CD8-positive, alpha-beta memory T cell (primary cell): ENCODE data around the gene CENPX. TPM values are rescaled to one million over a fixed set of nuclear protein-coding genes. Genes with fewer than 3 reads are reported as not detected.
A peak's percentile ranks its signal among the peaks of the same experiment; 100 is the strongest.
"Not testable (repeated sequence)": the region's sequence is repeated elsewhere in the genome, so short reads cannot be mapped to it uniquely, and the experiment has no call there.

Experiments used
- CTCF ChIA-PET: fragments of 350-600 bp; sonication (Branson Sonifier 250); formaldehyde crosslinking; loops from one replicate; lab custom pipeline; 2021; ENCODE audit warnings: antibody characterized with exemption; lab: Charles Lee
- POLR2A ChIA-PET: fragments of 350-600 bp; sonication (Branson Sonifier 250); formaldehyde crosslinking; loops from one replicate; lab custom pipeline; 2021; ENCODE audit warnings: antibody characterized with exemption; lab: Charles Lee
- DNase-seq, 5 donors: peaks; one replicate each; pipeline versions ENCODE4 v3.0.0 to v3.0.0-alpha.2; 2020 to 2022; ENCODE audit warnings: mixed read lengths in 1 of 5
- H3K27ac ChIP-seq: one replicate; pipeline ENCODE4 v1.7.0; 2013; ENCODE audit warnings: low read depth, mild to moderate bottlenecking, low read length, moderate library complexity
- H3K27me3 ChIP-seq: 2 replicates; pipeline ENCODE4 v1.7.0; 2013; ENCODE audit warnings: low read length, mild to moderate bottlenecking; ENCODE audit not compliant: insufficient read depth, poor library complexity, severe bottlenecking
- H3K36me3 ChIP-seq: 2 replicates; pipeline ENCODE4 v1.7.0; 2013; ENCODE audit warnings: mild to moderate bottlenecking, low read length, moderate library complexity; ENCODE audit not compliant: insufficient read depth
- H3K4me1 ChIP-seq: 2 replicates; pipeline ENCODE4 v1.7.0; 2013; ENCODE audit warnings: mild to moderate bottlenecking, low read length, moderate library complexity; ENCODE audit not compliant: insufficient read depth
- H3K4me3 ChIP-seq: 2 replicates; pipeline ENCODE4 v1.7.0; 2013; ENCODE audit warnings: mild to moderate bottlenecking, low read length
- H3K9me3 ChIP-seq: 2 replicates; pipeline ENCODE4 v1.7.0; 2013; ENCODE audit warnings: mild to moderate bottlenecking, low read length
- H3K27ac Mint-ChIP-seq, 8 donors: one replicate each; pipeline ENCODE4 v1.8.0; 2020 to 2021; ENCODE audit warnings: mixed read lengths in 8 of 8, mild to moderate bottlenecking in 6 of 8, inconsistent platforms in 3 of 8, moderate library complexity in 3 of 8
- H3K27me3 Mint-ChIP-seq, 2 donors: one replicate each; pipeline ENCODE4 v1.8.0; 2020 to 2021; ENCODE audit warnings: mixed read lengths in 2 of 2, mild to moderate bottlenecking in 1 of 2, moderate library complexity in 1 of 2
- H3K36me3 Mint-ChIP-seq, 3 donors: one replicate each; pipeline ENCODE4 v1.8.0; 2020 to 2021; ENCODE audit warnings: mixed read lengths in 3 of 3, inconsistent platforms in 1 of 3, mild to moderate bottlenecking in 1 of 3
- H3K4me1 Mint-ChIP-seq, 3 donors: one replicate each; pipeline ENCODE4 v1.8.0; 2020 to 2021; ENCODE audit warnings: mixed read lengths in 3 of 3, inconsistent platforms in 1 of 3, mild to moderate bottlenecking in 1 of 3
- H3K4me3 Mint-ChIP-seq, 7 donors: one replicate each; pipeline ENCODE4 v1.8.0; 2020 to 2021; ENCODE audit warnings: mixed read lengths in 7 of 7, mild to moderate bottlenecking in 6 of 7, moderate library complexity in 4 of 7, inconsistent platforms in 2 of 7
- H3K9me3 Mint-ChIP-seq, 5 donors: one replicate each; pipeline ENCODE4 v1.8.0; 2020 to 2022; ENCODE audit warnings: mixed read lengths in 5 of 5, mild to moderate bottlenecking in 3 of 5, moderate library complexity in 2 of 5, inconsistent platforms in 1 of 5
- polyA plus RNA-seq: library from polyadenylated mRNA; unstranded; fragments of 300-500 nt; fragmentation: Illumina TruSeq; gene quantifications from one replicate; pipeline ENCODE4 v1.2.3, GENCODE V29; 2021
- total RNA-seq, 2 experiments: library from RNA; stranded (reverse); gene quantifications; one replicate each; pipeline ENCODE4 v1.2.3, GENCODE V29; 2021

Gene CENPX
- total and polyA plus RNA-seq, 3 experiments from 2014 or later = 56.7 to 158 (median 143) TPM

- Mint-ChIP-seq H3K9me3 (no peaks in the 10 kb centered on the region), H3K4me1 (peaks cover 18 to 32% (median 19%) of the 10 kb centered on the region in 3 donors), H3K36me3 (peaks cover 4 to 42% (median 13%) of the 10 kb centered on the region in 3 donors), H3K27ac (no peak overlapping the region), H3K4me3 (no peak overlapping the region), H3K27me3 (no peaks in the 10 kb centered on the region)
- CTCF ChIA-PET = interaction anchor here (1.4 kb wide), 1 partner anchor 23 kb away, joined by 4 read pairs; no protein-coding TSS in a partner anchor
- Histone ChIP-seq H3K27ac (no peak overlapping the region), H3K4me3 (no peak overlapping the region), H3K36me3 (peaks cover 4% of the 10 kb centered on the region), H3K9me3 (no peaks in the 10 kb centered on the region), H3K27me3 (no peaks in the 10 kb centered on the region), H3K4me1 (peaks cover 27% of the 10 kb centered on the region)
- POLR2A ChIA-PET = no interaction called here
- no peak for DNase-seq
Measured at GRCh38 chr17:81983011-81983638, 39.6 kb downstream of the CENPX start.

GRCh38 chr17:81981511-81981910 is 41.2 kb downstream of the CENPX start:
- H3K9me3 Mint-ChIP-seq, H3K27me3 Mint-ChIP-seq, DNase-seq, H3K9me3 ChIP-seq, H3K4me3 ChIP-seq, H3K27ac ChIP-seq, CTCF ChIA-PET, H3K27me3 ChIP-seq, H3K36me3 ChIP-seq, POLR2A ChIA-PET, H3K27ac Mint-ChIP-seq: not testable (repeated sequence)
- peak overlapping the region in 2 of 7 donors; percentile 27 to 40 for H3K4me3 Mint-ChIP-seq
- peaks cover 4 to 33% (median 13%) of the 10 kb centered on the region in 3 donors for H3K36me3 Mint-ChIP-seq
- H3K4me1 ChIP-seq = peaks cover 28% of the 10 kb centered on the region
- peaks cover 23 to 38% (median 24%) of the 10 kb centered on the region in 3 donors for H3K4me1 Mint-ChIP-seq

- Histone ChIP-seq H3K36me3 (peaks cover 4% of the 10 kb centered on the region), H3K27me3 (no peaks in the 10 kb centered on the region), H3K27ac (no peak overlapping the region), H3K9me3 (no peaks in the 10 kb centered on the region), H3K4me1 (peaks cover 28% of the 10 kb centered on the region), H3K4me3 (no peak overlapping the region)
- Mint-ChIP-seq H3K27ac (peak overlapping the region in 1 of 8 donors; percentile 8), H3K27me3 (no peaks in the 10 kb centered on the region), H3K4me3 (peak overlapping the region in 2 of 7 donors; percentile 48 to 86), H3K9me3 (no peaks in the 10 kb centered on the region), H3K4me1 (peaks cover 23 to 43% (median 29%) of the 10 kb centered on the region in 3 donors), H3K36me3 (peaks cover 4 to 28% (median 13%) of the 10 kb centered on the region in 3 donors)
- CTCF ChIA-PET = no interaction called here
- no peak for DNase-seq
- POLR2A ChIA-PET = no interaction called here
Measured at GRCh38 chr17:81980707-81981343, 41.9 kb downstream of the CENPX start.

GRCh38 chr17:81980122-81980521 is 42.6 kb downstream of the CENPX start:
- ChIA-PET POLR2A (no interaction called here), CTCF (no interaction called here)
- Histone ChIP-seq H3K27ac (no peak overlapping the region), H3K4me1 (peaks cover 28% of the 10 kb centered on the region), H3K36me3 (peaks cover 4% of the 10 kb centered on the region), H3K27me3 (no peaks in the 10 kb centered on the region), H3K9me3 (no peaks in the 10 kb centered on the region), H3K4me3 (no peak overlapping the region)
- DNase-seq = no peak
- Mint-ChIP-seq H3K4me1 (peaks cover 22 to 43% (median 29%) of the 10 kb centered on the region in 3 donors), H3K27me3 (no peaks in the 10 kb centered on the region), H3K9me3 (no peaks in the 10 kb centered on the region), H3K27ac (peak overlapping the region in 3 of 8 donors; percentile 8 to 61 (median 43)), H3K4me3 (peak overlapping the region in 5 of 7 donors; percentile 48 to 86 (median 51)), H3K36me3 (peaks cover 3 to 21% (median 12%) of the 10 kb centered on the region in 3 donors)

GRCh38 chr17:81978524-81979298 is 44.0 kb downstream of the CENPX start:
- H3K27ac Mint-ChIP-seq = peak overlapping the region in 6 of 8 donors; percentile 36 to 98 (median 78)

GRCh38 chr17:81977211-81977808 is 45.4 kb downstream of the CENPX start, which contains the start of gene ASPSCR1:
Gene ASPSCR1, plus strand, starts transcription at chr17:81977629. Its CDS starts 18 bp downstream, at chr17:81977647.
- H3K4me1 Mint-ChIP-seq = peaks cover 18 to 38% (median 29%) of the 10 kb centered on the region in 3 donors
- Histone ChIP-seq H3K27ac (peak within 1 kb of the TSS; percentile 72), H3K27me3 (no peaks in the 10 kb centered on the region), H3K36me3 (no peaks in the 10 kb centered on the region), H3K4me3 (peak within 1 kb of the TSS; percentile 72), H3K9me3 (no peaks in the 10 kb centered on the region), H3K4me1 (peaks cover 28% of the 10 kb centered on the region)
- H3K27ac Mint-ChIP-seq = peak within 1 kb of the TSS; percentile 82 to 99 (median 96)
- POLR2A ChIA-PET = interaction anchor here (1.3 to 1.4 kb wide), 2 partner anchors 9 to 60 kb away, joined by 3 to 9 read pairs; no protein-coding TSS in a partner anchor
- CTCF ChIA-PET = interaction anchor here (1.0 kb wide), 1 partner anchor 9 kb away, joined by 6 read pairs; no protein-coding TSS in a partner anchor
- H3K9me3 Mint-ChIP-seq = peaks cover 0 to 4% (median 0%) of the 10 kb centered on the region in 5 donors
- DNase-seq = peak; percentile 86 to 94 (median 92)
- no peaks in the 10 kb centered on the region for H3K27me3 Mint-ChIP-seq
- H3K36me3 Mint-ChIP-seq = peaks cover 0 to 12% (median 8%) of the 10 kb centered on the region in 3 donors
- peak within 1 kb of the TSS; percentile 80 to 96 (median 94) for H3K4me3 Mint-ChIP-seq

More at GRCh38 chr17:81978524-81979298, 44.0 kb downstream of the CENPX start:
- Mint-ChIP-seq H3K9me3 (peaks cover 0 to 4% (median 0%) of the 10 kb centered on the region in 5 donors), H3K27me3 (no peaks in the 10 kb centered on the region), H3K4me1 (peaks cover 20 to 40% (median 29%) of the 10 kb centered on the region in 3 donors), H3K36me3 (peaks cover 0 to 14% (median 8%) of the 10 kb centered on the region in 3 donors), H3K4me3 (peak overlapping the region; percentile 58 to 87 (median 80))
- no peaks in the 10 kb centered on the region for H3K27me3 ChIP-seq
- no peaks in the 10 kb centered on the region for H3K9me3 ChIP-seq
- DNase-seq = no peak
- peaks cover 28% of the 10 kb centered on the region for H3K4me1 ChIP-seq
- ChIA-PET POLR2A (interaction anchor here (0.7 kb wide), 1 partner anchor 44 kb away, joined by 3 read pairs; the partner anchor contains the start of gene CENPX), CTCF (interaction anchor here (0.7 to 1.6 kb wide), 3 partner anchors 19 to 59 kb away, joined by 3 to 5 read pairs (median 3); partner anchors contain the start of gene DCXR)
- H3K36me3 ChIP-seq = no peaks in the 10 kb centered on the region
- no peak overlapping the region for H3K4me3 ChIP-seq
- H3K27ac ChIP-seq = no peak overlapping the region
